ENCODE measurements around the gene PRKAG2.

The PRKAG2 gene

GRCh38 chr7:151896086-151896485, 19.2 kb upstream of the PRKAG2 start:
- no peak for DNase-seq (ENCODE audit: low read depth)
- H3K4me3 ChIP-seq (ENCODE audit: low read depth, low read length): no peak overlapping the region
- in situ Hi-C loops (cut with HindIII; ENCODE audit: low sequenced_read_pairs): no loop called here
- TF ChIP-seq CTCF (IDR thresholded peaks at IDR 0.05; ENCODE audit: low read depth, low read length, missing control alignments): no peak

- DNase-seq (ENCODE audit: low read depth): no peak
- no peak overlapping the region for H3K4me3 ChIP-seq (ENCODE audit: low read depth, low read length)
- in situ Hi-C loops (cut with HindIII; ENCODE audit: low sequenced_read_pairs): no loop called here
- TF ChIP-seq CTCF (IDR thresholded peaks at IDR 0.05; ENCODE audit: low read depth, low read length, missing control alignments): no peak
Observed at GRCh38 chr7:151895631-151896031, 18.7 kb upstream of the PRKAG2 start.

- H3K4me3 ChIP-seq (ENCODE audit: low read depth, low read length): no peak overlapping the region
- no peak for TF ChIP-seq CTCF (IDR thresholded peaks at IDR 0.05; ENCODE audit: low read depth, low read length, missing control alignments)
- DNase-seq (ENCODE audit: low read depth): no peak
- in situ Hi-C loops (cut with HindIII; ENCODE audit: low sequenced_read_pairs): no loop called here
Observed at GRCh38 chr7:151895008-151895630, 18.2 kb upstream of the PRKAG2 start.

- in situ Hi-C loops (cut with HindIII; ENCODE audit: low sequenced_read_pairs): no loop called here
- H3K4me3 ChIP-seq (ENCODE audit: low read depth, low read length): no peak overlapping the region
- no peak for TF ChIP-seq CTCF (IDR thresholded peaks at IDR 0.05; ENCODE audit: low read depth, low read length, missing control alignments)
- no peak for DNase-seq (ENCODE audit: low read depth)
Observed at GRCh38 chr7:151894111-151895007, 17.4 kb upstream of the PRKAG2 start.

- in situ Hi-C loops (cut with HindIII; ENCODE audit: low sequenced_read_pairs): no loop called here
- no peak for TF ChIP-seq CTCF (IDR thresholded peaks at IDR 0.05; ENCODE audit: low read depth, low read length, missing control alignments)
- no peak overlapping the region for H3K4me3 ChIP-seq (ENCODE audit: low read depth, low read length)
- DNase-seq (ENCODE audit: low read depth): no peak
Observed at GRCh38 chr7:151893405-151893923, 16.5 kb upstream of the PRKAG2 start.

- H3K4me3 ChIP-seq (ENCODE audit: low read depth, low read length): no peak overlapping the region
- in situ Hi-C loops (cut with HindIII; ENCODE audit: low sequenced_read_pairs): no loop called here
- TF ChIP-seq CTCF (IDR thresholded peaks at IDR 0.05; ENCODE audit: low read depth, low read length, missing control alignments): no peak
- DNase-seq (ENCODE audit: low read depth): no peak
Observed at GRCh38 chr7:151891753-151892152, 14.8 kb upstream of the PRKAG2 start.
